ENCODE measurements around the gene CFDP1. TPM values are rescaled to one million over a fixed set of nuclear protein-coding genes. Genes with fewer than 3 reads are reported as not detected.
A peak's percentile ranks its signal among the peaks of the same experiment; 100 is the strongest.

Gene CFDP1
- total RNA-seq, 2 donors from 2014 or later, result 35.1 to 52.3 TPM

- Mint-ChIP-seq H3K36me3 (ENCODE audit: low read depth) (no peaks in the 10 kb centered on the region), H3K4me3 (no peak overlapping the region), H3K4me1 (no peaks in the 10 kb centered on the region), H3K9me3 (no peaks in the 10 kb centered on the region), H3K27ac (peak overlapping the region; percentile 70), H3K27me3 (no peaks in the 10 kb centered on the region)
- ATAC-seq (replicated peaks), result no peak
These were observed 188.2 kb downstream of the CFDP1 start for GRCh38 chr16:75244844-75245758.

- H3K4me3 Mint-ChIP-seq, result no peak overlapping the region
- H3K9me3 Mint-ChIP-seq, result no peaks in the 10 kb centered on the region
- H3K27ac Mint-ChIP-seq, result peak overlapping the region; percentile 70
- H3K4me1 Mint-ChIP-seq, result no peaks in the 10 kb centered on the region
- no peak for ATAC-seq (replicated peaks)
- H3K27me3 Mint-ChIP-seq, result no peaks in the 10 kb centered on the region
- no peaks in the 10 kb centered on the region for H3K36me3 Mint-ChIP-seq (ENCODE audit: low read depth)
These were observed 189.0 kb downstream of the CFDP1 start for GRCh38 chr16:75244225-75244809.

Other genes with a start within 250 kb of the CFDP1 start
- gene CTRB2, start 226.3 kb downstream of the CFDP1 start, total RNA-seq, result not detected
- gene CTRB1, start 214.5 kb downstream of the CFDP1 start, total RNA-seq, result not detected
- gene BCAR1, start 181.9 kb downstream of the CFDP1 start, total RNA-seq, result under 1 TPM in 1 of 2 donors, not detected in 1; 0.58 TPM
- gene TMEM170A, start 31.2 kb upstream of the CFDP1 start, total RNA-seq, result 10 to 100 TPM; 22.6 to 30.8 TPM
- not detected for gene CHST6, start 61.9 kb upstream of the CFDP1 start, total RNA-seq
- gene CHST5, start 102.6 kb upstream of the CFDP1 start, total RNA-seq, result not detected
- 1 to 10 TPM; 2.1 to 3.2 TPM for gene TMEM231, start 122.7 kb upstream of the CFDP1 start, total RNA-seq
- 10 to 100 TPM; 67.3 to 69.4 TPM for gene GABARAPL2, start 132.9 kb upstream of the CFDP1 start, total RNA-seq
- gene ADAT1, start 189.8 kb upstream of the CFDP1 start, total RNA-seq, result 10 to 100 TPM; 25.6 to 48.9 TPM
- 100 to 1,000 TPM; 153 to 269 TPM for gene KARS1, start 214.2 kb upstream of the CFDP1 start, total RNA-seq
- 10 to 100 TPM; 56.7 to 67.1 TPM for gene TERF2IP, start 214.3 kb upstream of the CFDP1 start, total RNA-seq
- gene CPHXL2, start 243.5 kb upstream of the CFDP1 start, total RNA-seq, result not detected